DOHH2 (cell line): ENCODE data around the gene HSPA1L.
A peak's percentile ranks its signal among the peaks of the same experiment; 100 is the strongest.

ENCODE experiments used
- H3F3A ChIP-seq: fragments of 200-600 bp; sonication (generic), shearing (Covaris generic); 2 replicates; pipeline ENCODE4 v1.6.0; 2016; ENCODE audit warnings: antibody characterized with exemption, mild to moderate bottlenecking; ENCODE audit not compliant: control insufficient read depth, insufficient read depth
- H3K27ac ChIP-seq: fragments of 200-600 bp; sonication (generic); 2 replicates; pipeline ENCODE4 v1.5.1; 2014; ENCODE audit warnings: low read depth, mild to moderate bottlenecking, low read length, moderate library complexity
- H3K27me3 ChIP-seq: fragments of 200-600 bp; sonication (generic); 2 replicates; pipeline ENCODE4 v1.6.1; 2014; ENCODE audit warnings: mild to moderate bottlenecking, low read length, mixed read lengths; ENCODE audit not compliant: control insufficient read depth
- H3K36me3 ChIP-seq: fragments of 200-600 bp; sonication (generic); 2 replicates; pipeline ENCODE4 v1.6.1; 2014; ENCODE audit warnings: mild to moderate bottlenecking, low read length, moderate library complexity, mixed read lengths; ENCODE audit not compliant: control insufficient read depth
- H3K4me1 ChIP-seq: fragments of 200-600 bp; sonication (generic); 2 replicates; pipeline ENCODE4 v1.6.1; 2014; ENCODE audit warnings: mild to moderate bottlenecking, low read length, mixed read lengths; ENCODE audit not compliant: control insufficient read depth
- H3K4me2 ChIP-seq: fragments of 200-600 bp; sonication (generic); 2 replicates; pipeline ENCODE4 v1.6.0; 2014; ENCODE audit warnings: mild to moderate bottlenecking, low read length, moderate library complexity
- H3K4me3 ChIP-seq: fragments of 200-600 bp; sonication (generic); 2 replicates; pipeline ENCODE4 v1.5.1; 2014; ENCODE audit warnings: mild to moderate bottlenecking, low read length, mixed read lengths
- H3K79me2 ChIP-seq: fragments of 200-600 bp; sonication (generic); 2 replicates; pipeline ENCODE4 v1.6.1; 2014; ENCODE audit warnings: mild to moderate bottlenecking, low read length, mixed read lengths; ENCODE audit not compliant: control insufficient read depth
- H3K9me2 ChIP-seq: fragments of 200-600 bp; sonication (generic); replicated peaks from 2 replicates; pipeline ENCODE4 v1.6.1; 2014; ENCODE audit warnings: mild to moderate bottlenecking, low read length, mixed read lengths; ENCODE audit not compliant: control insufficient read depth
- H3K9me3 ChIP-seq: fragments of 200-600 bp; sonication (generic); 2 replicates; pipeline ENCODE4 v1.6.1; 2014; ENCODE audit warnings: antibody characterized with exemption, low read length, mixed read lengths; ENCODE audit not compliant: control insufficient read depth, insufficient read depth
- H4K20me1 ChIP-seq: fragments of 200-600 bp; sonication (generic); 2 replicates; pipeline ENCODE4 v1.6.0; 2014; ENCODE audit warnings: low read depth, mild to moderate bottlenecking, antibody characterized with exemption, low read length, moderate library complexity; ENCODE audit not compliant: control insufficient read depth, insufficient read depth
- CTCF ChIP-seq: fragments of 200-600 bp; sonication (generic); IDR thresholded peaks from one replicate; pipeline ENCODE4 v1.5.1; 2014; ENCODE audit warnings: antibody characterized with exemption, mild to moderate bottlenecking, low read depth, low read length; ENCODE audit not compliant: poor library complexity, severe bottlenecking
- EZH2phosphoT487 ChIP-seq: fragments of 200-600 bp; sonication (generic); IDR thresholded peaks from 2 replicates; pipeline ENCODE4 v1.6.1; 2017; ENCODE audit warnings: borderline replicate concordance, mild to moderate bottlenecking, antibody characterized with exemption, low read length, moderate library complexity, mixed read lengths

The HSPA1L gene

GRCh38 chr6:31837369-31838113, 22.5 kb upstream of the HSPA1L start:
- Histone ChIP-seq H3K9me3 (no peaks in the 10 kb centered on the region), H3K4me3 (peak overlapping the region; percentile 93), H3K79me2 (peaks cover 61% of the 10 kb centered on the region), H3K9me2 (no peaks in the 10 kb centered on the region), H3K27me3 (no peaks in the 10 kb centered on the region; the same call in 1 of the 2 replicates), H4K20me1 (peaks cover 23% of the 10 kb centered on the region), H3K4me1 (peaks cover 44% of the 10 kb centered on the region), H3K27ac (peak overlapping the region; percentile 87), H3K4me2 (peak overlapping the region; percentile 88), H3F3A (peaks cover 83% of the 10 kb centered on the region), H3K36me3 (peaks cover 72% of the 10 kb centered on the region)
- no peak for TF ChIP-seq EZH2phosphoT487
- no peak for TF ChIP-seq CTCF

GRCh38 chr6:31836474-31837368, 21.6 kb upstream of the HSPA1L start:
- Histone ChIP-seq H3K27me3 (no peaks in the 10 kb centered on the region; the same call in 1 of the 2 replicates), H3K4me3 (peak overlapping the region; percentile 93), H3K9me2 (no peaks in the 10 kb centered on the region), H3K4me2 (peak overlapping the region; percentile 88), H4K20me1 (peaks cover 23% of the 10 kb centered on the region), H3K4me1 (peaks cover 52% of the 10 kb centered on the region), H3K27ac (peak overlapping the region; percentile 87), H3K79me2 (peaks cover 67% of the 10 kb centered on the region), H3K9me3 (no peaks in the 10 kb centered on the region), H3K36me3 (peaks cover 69% of the 10 kb centered on the region), H3F3A (peaks cover 81% of the 10 kb centered on the region)
- TF ChIP-seq CTCF (no peak), EZH2phosphoT487 (no peak)

GRCh38 chr6:31836047-31836473, 21.0 kb upstream of the HSPA1L start:
- Histone ChIP-seq H3K4me1 (peaks cover 59% of the 10 kb centered on the region), H3K9me3 (no peaks in the 10 kb centered on the region), H3K27ac (peak overlapping the region; percentile 87), H3K36me3 (peaks cover 72% of the 10 kb centered on the region), H4K20me1 (peaks cover 23% of the 10 kb centered on the region), H3K4me3 (peak overlapping the region; percentile 93), H3F3A (peaks cover 81% of the 10 kb centered on the region), H3K9me2 (no peaks in the 10 kb centered on the region), H3K27me3 (no peaks in the 10 kb centered on the region; the same call in 1 of the 2 replicates), H3K4me2 (peak overlapping the region; percentile 88), H3K79me2 (peaks cover 74% of the 10 kb centered on the region)
- TF ChIP-seq CTCF (no peak), EZH2phosphoT487 (no peak)
